T-helper 2 cell (primary cell): ENCODE results near the gene SUPT20HL2.
"Not testable (repeated sequence)": the region's sequence is repeated elsewhere in the genome, so short reads cannot be mapped to it uniquely, and the experiment has no call there.

Source experiments
- DNase-seq, 5 experiments: peaks; one replicate each; pipeline versions ENCODE4 v3.0.0 to v3.0.0-alpha.2; 2012 to 2022
- total RNA-seq, 2 donors: gene quantifications; one replicate each; lab custom pipeline; 2026; lab: John Stamatoyannopoulos, UW

Gene SUPT20HL2
- 0 reads per million in 2 donors for total RNA-seq

DNA sequence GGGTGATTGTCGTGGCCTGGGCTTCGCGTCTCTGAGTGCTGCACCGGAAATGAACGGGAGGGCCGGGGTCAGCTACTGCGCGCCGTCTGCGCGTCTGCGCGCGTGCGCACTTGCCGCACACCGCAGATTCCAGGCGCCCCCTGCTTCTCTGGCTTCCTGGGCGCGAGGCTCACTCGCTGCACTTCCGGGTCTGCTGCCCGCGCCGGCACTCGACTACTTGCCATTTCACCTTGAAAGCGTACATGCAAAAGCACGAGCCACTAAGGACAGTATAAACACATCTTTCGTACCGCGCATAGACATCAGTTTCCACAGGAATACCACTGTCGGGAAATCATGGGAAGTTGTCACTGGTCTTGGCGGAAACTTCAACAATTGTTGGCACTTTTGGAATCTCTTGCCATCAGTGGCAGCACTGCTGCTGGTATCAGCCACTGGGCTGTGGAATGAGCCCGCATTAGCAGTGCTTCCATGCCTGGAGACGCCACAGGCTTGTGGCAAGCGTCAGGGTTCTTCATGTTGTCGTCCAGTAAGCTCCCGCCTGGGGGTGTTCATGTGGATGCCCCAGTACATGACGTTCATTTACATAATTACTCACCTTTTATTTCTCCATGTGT, at the start of gene SUPT20HL2:
Gene SUPT20HL2 (minus strand): TSS at position 51 of the 617 bp plus-strand sequence. CDS start 754 bp downstream, outside the sequence.
- DNase-seq, result no peak

DNA sequence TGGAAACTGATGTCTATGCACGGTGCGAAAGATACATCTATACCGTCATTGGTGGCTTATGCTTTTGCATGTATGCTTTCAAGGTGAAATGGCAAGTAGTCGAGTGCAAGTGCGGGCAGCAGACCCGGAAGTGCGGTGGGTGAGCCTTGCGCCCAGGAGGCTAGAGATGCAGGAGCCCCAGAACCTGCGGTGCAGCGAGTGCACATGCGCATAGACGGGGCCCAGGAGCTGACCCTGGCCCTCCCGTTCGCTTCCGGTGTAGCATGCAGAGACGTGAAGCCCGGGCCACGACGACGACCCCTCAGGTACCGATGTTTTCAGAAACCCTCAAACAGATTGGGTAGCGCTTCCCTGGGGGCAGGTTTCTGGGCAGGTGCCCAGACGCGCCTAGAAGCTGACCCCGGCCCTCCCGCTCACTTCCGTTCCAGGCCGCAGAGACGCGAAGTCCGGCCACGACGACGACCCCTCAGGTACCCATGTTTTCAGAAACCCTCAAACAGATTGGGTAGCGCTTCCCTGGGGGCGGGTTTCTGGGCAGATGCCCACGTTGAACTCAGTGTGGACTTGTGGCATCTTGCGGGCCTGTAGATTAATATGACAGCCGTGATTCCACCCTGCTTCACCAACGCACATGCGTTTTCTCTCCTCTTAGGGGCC, 48.3 kb upstream of the SUPT20HL2 start:
- DNase-seq, result not testable (repeated sequence)

DNA sequence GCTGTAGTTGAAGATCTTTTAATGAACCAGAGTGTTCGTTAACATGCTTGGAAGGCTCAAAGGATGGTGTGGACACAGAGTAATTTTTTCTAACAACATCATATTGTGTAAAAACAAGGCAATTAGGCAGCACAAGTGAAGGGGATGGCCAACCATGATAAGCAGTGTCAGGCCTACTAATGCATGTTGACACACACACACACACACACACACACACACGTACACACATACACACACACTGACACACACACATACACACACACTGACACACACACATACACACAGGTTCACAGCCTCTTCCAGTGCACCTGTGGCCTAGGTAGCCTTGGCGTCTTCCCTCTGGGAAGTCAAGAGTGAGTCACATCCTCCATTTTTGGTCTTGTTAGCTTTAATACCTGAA, 46.4 kb upstream of the SUPT20HL2 start, which contains the start of gene SUPT20HL1:
Gene SUPT20HL1 (plus strand): TSS at position 368 of the 400 bp plus-strand sequence. CDS start 2,122 bp downstream, outside the sequence.
- no peak for DNase-seq

DNA sequence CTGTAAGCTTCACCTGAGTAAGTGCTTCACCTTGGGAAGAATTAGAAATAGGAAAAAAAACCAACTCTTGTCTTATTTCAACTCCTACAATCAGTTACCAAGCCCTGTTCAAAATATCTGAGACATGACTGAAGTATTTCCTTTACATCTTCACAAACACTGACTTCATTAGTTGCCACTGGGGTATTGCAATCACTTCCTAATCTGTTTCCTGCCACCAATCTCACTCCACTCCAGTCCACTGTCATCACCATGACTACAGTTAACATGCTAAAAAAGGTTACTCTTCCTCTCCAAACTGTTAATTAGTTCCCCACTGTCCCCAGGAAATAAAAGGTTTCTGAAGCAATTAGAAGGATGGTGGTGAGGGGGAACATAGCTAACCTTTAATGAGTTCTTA, 43.2 kb upstream of the SUPT20HL2 start:
- no peak for DNase-seq

DNA sequence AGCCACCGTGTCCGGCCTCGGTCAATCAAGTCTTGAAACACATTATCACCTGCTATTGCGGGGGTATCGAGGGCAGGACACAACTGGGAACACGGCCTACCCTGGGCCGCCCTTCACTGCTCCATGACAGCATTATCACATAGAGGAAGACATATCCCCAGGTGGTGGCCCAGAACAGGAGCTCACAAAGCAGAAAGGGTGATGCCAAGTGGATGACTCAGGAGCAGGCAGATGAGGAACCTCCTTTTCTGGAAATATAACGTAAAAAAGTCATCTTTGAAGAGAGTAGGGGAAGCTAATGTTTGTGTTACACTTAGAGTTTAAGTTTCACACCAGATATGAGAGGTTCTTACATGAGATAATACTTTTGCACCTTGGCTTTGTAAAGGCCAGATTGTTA, 41.2 kb upstream of the SUPT20HL2 start:
- DNase-seq, result no peak

DNA sequence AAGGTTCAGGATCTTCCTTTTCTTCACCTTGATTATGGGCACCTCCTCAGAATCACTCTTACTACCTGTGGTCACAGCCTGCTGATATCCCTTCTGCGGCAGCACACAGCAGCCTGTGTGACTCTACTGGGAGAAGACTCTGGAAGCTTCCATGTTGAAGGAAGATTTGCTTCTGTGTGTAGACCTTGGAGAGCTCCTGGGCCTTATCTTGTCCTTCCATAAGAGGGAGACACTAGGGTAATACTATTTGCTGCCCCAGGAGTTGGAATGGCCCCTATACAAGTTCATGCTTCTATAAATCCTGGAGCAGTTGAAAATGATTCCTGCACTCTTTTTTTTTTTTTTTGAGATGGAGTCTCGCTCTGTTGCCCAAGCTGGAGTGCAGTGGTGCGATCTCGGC, 36.3 kb upstream of the SUPT20HL2 start:
- DNase-seq, result no peak

DNA sequence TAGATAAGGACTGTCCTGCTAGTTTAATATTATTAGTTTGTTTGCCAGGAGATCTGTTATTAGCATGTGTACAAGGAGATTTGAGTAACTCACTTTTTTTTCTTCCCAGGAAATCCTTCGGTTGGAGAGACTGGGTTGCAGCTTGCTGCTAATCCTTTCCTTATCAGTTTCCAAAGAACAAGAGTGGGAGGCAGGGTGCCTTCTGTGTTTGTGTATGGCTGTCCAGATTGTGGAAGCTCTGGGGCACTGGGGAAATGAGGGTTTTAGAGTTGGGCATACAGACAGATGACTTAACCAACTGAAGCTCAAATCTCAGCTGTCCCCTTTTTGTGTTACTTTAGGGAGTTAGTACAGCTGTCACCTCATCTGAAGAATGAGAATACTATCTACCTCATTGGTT, 34.0 kb upstream of the SUPT20HL2 start:
- DNase-seq, result no peak

DNA sequence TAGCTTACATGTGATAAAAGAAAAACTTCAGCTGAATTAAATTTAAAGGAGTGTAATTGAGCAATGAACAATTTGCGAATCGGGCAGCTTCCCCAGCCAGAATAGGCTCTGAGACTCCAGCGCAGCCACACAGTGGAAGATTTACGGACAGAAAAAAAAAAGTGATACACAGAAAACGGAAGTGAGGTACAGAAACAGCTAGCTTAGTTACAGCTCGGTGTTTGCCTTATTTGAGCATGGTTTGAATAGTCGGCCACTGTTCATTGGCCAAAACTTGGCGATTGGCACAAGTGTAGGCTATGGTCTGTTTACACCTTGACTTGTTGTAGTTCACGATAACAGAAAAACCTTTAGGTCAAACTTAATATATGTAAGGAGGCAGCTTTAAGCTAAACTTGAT, 29.9 kb upstream of the SUPT20HL2 start:
- peak in 1 of 5 experiments; percentile 28 for DNase-seq

DNA sequence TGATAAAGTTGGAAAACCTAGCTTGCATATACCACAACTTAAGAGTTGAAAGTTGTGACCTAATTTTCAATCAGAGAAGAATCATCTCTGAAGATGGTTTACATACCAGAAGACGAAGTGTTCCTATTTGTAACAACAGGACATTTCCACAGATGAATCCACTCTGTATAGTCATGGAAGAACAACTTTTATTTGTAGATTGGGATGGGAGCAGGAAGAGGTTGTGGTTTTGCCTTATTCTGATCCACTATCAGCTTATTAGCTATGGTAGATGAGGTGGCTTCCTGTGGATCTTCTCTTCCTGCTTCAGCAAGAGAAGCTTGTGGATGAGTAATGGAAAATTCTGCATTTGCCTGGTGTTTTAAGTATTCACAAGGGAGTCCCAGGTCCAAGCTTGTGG, 27.9 kb upstream of the SUPT20HL2 start:
- DNase-seq, result no peak

DNA sequence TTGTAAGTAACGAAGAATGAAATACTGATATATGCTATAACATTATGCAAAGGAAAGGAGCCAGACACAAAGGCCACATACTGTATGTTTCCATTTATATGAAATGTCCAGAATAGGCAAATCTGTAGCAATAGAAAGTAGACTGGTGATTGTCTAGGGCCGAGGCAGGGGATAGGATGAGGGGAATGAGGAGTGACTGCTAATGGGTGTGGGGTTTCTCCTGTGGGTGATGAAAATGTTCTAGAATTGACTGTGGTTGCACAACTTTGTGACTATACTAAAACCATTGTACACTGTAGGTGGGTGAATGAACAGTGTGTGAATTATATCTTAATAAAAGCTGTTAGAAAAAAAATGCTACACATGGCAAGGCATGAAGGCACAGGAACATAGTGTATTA, 26.6 kb upstream of the SUPT20HL2 start:
- no peak for DNase-seq

DNA sequence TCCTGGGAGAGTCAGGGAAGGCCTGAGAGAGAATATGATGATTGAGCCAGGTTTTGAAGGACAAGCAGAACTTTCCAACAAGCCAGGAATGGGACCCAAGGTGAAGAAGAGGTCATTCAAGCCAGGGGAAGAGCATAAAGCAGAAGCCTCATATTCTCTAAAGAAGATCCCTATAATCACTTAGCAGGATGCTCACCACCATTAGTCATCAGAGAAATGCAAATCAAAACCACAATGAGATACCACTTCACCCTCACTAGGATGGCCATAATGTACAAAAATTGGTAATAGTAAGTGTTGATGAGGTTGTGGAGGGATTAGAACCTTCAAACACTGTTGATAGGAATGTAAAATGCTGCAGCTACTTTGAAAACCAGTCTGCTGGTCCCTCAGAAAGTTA, 26.0 kb upstream of the SUPT20HL2 start:
- DNase-seq, result no peak

DNA sequence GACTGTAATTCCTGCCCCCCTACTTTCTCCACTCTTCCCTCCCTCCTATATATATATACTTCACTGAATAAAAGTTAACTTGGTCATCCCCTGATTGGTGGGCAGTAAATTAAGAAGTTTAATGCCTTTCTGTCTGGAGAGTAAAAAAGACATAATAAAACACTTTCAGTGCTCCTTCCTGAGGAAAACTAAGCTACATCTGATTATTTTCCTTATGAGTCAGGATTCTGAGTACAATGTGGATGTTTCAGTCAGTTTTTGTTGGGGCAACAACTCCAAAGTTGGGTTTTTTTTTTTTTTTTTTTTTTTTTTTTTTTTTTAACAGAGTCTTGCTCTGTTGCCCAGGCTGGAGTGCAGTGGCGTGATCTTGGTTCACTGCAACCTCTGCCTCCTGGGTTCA, 22.0 kb upstream of the SUPT20HL2 start:
- no peak for DNase-seq

DNA sequence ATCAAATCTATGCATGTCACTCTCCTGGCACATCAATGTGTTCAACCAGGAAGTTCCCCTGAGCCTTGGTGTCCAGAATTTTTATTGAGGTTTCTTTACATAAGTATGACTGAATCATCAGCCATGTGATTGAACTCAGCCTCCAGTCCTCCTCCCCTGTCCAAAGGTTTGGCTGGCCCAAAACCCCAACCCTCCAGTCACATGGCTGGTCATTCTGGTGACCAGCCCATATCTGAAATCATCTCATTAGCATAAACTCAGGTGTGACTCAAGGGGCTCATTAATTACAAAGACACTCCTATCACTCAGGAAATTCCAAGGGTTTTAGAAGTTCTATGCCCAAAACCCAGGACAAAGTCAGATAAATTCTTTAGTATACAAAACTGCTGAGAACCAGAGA, 20.6 kb upstream of the SUPT20HL2 start:
- DNase-seq, result no peak

DNA sequence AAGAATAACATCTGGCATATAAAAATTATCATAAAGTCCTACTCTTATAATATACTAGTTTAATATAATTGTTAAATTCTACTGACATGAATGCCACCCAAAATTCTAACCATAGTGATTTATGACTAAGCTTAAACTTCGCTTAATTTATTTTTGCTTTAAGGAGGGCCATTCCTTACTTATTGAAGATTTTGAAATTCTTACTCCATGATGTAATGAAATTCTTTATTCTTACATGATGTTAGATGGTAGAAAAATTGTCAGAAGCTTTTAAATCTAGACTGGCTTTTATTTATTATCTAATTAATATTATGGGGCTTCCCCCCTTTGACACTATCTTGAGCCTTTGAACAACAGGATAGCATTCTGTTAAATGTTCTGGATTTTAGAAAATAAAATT, 19.5 kb upstream of the SUPT20HL2 start:
- no peak for DNase-seq

DNA sequence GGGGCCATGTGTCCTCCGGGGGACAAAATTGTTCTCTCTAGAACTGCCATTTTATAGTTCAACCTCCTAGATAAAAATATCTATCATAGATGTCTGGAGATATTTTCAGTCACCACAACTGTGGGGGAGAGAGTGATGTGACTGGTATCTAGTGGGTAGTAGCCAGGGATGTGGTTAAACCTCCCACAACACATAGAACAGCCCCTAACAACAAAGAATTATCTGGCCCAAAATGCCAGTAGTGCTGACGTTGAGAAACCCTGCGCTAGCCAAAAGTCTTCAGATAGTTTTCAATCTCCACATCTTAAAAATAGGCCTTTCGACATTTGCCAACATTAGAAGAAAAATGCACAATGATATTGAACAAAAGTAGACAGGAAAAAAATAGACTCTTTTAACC, 19.0 kb upstream of the SUPT20HL2 start:
- peak in 1 of 5 experiments; percentile 1 for DNase-seq

DNA sequence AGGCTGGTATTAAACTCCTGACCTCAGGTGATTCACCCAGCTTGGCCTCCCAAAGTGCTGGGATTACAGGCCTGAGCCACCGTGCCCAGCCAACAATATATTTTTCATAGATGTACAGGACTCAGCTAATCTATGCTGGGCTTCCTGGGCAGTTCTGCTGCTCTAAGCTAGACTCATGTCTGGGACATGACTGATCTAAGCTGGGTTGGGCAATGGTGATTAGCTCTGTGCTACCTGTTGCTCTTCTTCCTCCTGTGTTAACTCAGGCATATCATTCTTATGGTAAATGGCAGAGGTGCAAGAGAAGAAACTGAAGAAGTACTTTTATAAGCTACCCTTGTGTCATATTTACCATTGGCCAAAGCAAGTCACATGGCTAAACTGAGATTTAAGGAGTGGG, 11.4 kb upstream of the SUPT20HL2 start:
- no peak for DNase-seq

DNA sequence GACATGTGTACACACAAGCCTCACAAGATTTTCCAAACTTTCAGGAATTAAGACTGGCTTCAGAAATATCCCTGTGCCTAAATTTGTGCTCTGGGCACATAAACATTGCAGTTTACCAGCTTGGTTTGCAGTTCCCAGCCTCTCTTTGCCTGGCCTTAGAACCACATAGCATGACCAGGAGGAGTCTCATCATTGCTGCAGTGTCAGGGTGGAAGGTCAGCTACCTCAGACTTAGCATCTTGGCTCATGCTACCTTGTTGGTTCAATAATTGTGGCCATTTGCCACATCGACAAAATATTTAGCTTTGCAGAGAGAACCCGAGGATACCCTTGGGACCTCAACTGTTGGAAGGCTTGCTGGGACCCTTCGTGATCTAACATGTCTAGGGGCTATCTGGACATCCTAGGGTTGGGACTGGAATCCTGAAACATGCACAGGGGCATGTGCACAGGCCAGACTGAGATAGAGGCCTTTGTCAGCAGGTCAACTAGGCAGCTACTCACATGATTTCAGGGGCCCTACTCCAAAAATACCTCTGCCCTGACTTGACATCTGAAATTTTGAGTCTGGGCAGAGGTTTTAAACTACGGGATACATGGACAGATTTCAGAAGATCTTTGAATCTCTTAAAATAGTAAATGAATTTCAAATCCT, 8.0 kb upstream of the SUPT20HL2 start:
- DNase-seq, result no peak

DNA sequence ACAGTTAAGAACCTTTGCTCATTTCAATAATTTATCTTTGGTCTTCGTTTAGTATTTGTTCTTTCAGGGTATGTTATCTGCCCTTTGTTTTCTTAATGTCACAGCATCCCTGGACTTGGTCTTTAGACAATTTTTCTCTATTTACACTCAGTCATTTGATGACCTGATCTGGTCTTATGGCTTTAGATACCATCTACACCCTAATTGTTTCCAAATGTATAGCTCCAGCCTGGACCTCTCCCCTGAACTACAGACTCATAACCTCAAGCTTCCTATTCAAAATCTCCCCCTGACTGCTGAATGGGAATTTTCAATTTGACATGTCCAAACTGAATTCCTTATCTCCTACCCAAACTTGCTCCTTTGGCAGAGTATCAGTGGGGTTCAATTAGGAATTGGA, 3.7 kb upstream of the SUPT20HL2 start:
- DNase-seq, result no peak

DNA sequence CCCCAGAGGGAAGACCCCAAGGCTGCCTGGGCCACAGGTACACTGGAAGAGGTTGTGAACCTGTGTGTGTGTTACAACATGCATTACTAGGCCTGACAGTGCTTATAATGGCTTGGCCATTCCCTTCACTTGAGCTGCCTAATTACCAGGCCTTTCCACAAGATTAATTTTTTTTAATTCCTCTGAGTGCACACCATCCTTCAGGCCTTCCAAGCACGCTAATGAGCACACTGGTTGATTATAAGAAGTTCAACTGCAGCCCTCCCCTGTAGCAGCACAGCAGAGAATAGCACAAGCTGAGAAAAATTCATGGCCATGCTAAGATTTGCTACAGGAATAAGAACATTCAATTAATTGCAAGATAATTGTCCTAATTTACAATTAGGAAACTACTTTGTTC, 2.2 kb upstream of the SUPT20HL2 start:
- DNase-seq, result no peak

DNA sequence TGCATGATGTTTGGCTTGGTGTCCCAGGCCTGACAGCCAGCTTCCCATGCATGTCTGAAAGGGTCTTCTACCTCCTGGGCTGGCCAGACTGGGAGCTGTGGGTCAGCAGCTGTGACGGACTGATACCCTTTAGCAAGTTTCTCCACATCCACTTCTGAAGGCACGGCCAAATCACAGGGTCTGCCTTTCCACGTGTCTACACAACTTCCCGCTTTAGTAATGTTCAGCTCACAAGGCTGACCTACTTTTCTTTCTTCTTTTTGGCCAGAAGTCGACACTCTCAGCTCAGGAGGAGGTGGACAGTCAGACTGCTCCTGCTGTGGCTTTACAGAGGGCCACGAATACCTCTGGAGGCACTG, 1.6 kb downstream of the SUPT20HL2 start:
- not testable (repeated sequence) for DNase-seq

DNA sequence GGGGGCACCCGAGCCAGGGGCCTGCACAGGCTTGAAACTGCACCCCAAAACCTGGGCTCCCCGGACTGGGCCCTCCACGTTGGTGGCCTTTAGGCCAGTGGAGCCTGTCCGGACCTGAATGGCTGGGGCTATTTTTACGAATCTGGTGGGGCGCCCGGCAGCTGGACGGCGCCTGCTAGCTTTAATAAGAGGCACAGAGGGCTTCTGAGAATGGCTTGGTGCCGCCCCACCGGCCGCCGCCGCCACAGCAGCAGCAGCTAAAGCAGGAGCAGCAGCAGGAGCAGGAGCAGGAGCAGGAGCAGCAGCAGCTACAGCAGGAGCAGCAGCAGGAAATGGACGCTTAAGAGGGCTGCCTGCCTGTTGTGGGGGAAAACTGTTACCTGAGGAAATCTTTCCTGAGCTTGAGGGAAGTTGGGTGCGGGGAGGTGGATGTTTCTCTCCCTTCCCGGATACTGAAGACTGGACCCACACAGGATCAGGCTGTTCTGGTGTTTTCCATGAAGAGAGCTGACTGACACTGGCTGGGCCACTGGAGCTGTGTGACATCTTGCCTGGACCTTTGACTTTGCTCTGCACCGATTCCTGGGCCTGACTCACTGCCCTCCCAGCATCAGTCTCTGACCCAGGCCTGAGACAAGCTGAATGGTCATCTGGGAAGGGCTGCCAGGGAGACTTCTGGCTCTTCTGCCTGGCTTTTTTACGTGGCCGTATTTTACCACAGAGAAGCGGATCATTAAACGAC, 2.2 kb downstream of the SUPT20HL2 start:
- not testable (repeated sequence) for DNase-seq

DNA sequence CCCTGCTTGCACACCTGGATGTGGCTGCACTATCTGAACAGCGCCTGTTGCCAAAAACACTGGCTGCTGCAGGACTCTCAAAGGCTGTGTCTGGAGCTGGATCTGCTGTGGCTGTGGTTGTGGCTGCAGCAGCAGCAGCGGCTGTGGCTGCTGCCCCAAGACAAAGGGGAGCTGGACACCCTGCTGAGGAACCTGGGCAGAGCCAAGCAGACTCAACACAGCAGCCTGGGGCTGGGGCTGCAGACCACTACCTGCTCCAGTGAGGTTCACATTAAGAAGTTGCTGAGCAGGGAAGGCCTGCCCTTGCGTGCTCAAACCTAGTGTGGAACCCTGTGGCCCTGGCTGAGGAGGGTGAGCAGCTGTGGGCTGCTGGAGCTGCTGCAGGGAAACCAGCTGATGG, 3.0 kb downstream of the SUPT20HL2 start:
- DNase-seq, result not testable (repeated sequence)
